Measurements from ENCODE around the gene SLC35F3.

The SLC35F3 gene

DNA sequence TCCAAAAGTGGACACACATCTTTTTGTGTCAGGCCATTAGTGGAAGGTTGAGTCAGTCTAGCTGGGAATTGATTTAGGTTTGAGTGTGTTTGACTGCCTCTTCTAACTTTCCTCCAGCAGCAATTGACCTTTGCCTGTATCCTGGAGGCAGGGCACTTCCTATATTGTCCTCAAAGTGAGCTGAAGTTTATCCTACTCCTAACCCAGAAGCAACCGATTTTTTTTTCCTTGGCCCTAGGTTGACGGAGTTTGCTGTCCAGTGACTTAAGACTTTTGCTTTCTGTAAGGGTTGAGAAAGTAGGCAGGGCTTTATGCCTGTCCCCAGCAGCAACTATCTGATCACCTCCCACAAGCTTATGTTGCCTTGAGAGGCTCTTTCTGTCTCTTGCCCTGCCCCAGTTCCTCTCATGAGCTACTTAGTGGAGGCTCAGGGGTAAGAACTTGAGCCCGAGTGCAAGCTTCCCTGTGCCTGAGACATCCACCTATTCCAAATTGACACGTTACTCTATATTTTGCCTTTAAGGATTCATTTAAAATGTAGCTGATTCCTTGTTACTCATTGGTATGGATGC, 30.9 kb downstream of the SLC35F3 start:
- TF ChIP-seq TAF1 (IDR thresholded peaks at IDR 0.05; ENCODE audit: low read depth) (no peak), CEBPB (IDR thresholded peaks at IDR 0.05) (no peak), ZBTB7A (IDR thresholded peaks at IDR 0.05; ENCODE audit: low read depth) (no peak), FOXM1 (IDR thresholded peaks at IDR 0.05; ENCODE audit: borderline replicate concordance, low read depth) (no peak), TEAD4 (IDR thresholded peaks at IDR 0.05) (no peak), EP300 (IDR thresholded peaks at IDR 0.05; ENCODE audit: borderline replicate concordance) (no peak), YY1 (IDR thresholded peaks at IDR 0.05; ENCODE audit: low read depth) (no peak), NFIC (IDR thresholded peaks at IDR 0.05) (no peak), TCF12 (IDR thresholded peaks at IDR 0.05; ENCODE audit: low read depth) (no peak), CREB1 (IDR thresholded peaks at IDR 0.05; ENCODE audit: low read depth) (no peak), RAD21 (IDR thresholded peaks at IDR 0.05; ENCODE audit: low read depth) (no peak), EGR1 (IDR thresholded peaks at IDR 0.05) (no peak)
- TF ChIP-seq, protein P1, sequence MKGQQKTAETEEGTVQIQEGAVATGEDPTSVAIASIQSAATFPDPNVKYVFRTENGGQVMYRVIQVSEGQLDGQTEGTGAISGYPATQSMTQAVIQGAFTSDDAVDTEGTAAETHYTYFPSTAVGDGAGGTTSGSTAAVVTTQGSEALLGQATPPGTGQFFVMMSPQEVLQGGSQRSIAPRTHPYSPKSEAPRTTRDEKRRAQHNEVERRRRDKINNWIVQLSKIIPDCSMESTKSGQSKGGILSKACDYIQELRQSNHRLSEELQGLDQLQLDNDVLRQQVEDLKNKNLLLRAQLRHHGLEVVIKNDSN (IDR thresholded peaks at IDR 0.05) = no peak
- TF ChIP-seq, protein P2, sequence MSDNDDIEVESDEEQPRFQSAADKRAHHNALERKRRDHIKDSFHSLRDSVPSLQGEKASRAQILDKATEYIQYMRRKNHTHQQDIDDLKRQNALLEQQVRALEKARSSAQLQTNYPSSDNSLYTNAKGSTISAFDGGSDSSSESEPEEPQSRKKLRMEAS (IDR thresholded peaks at IDR 0.05) = no peak
- TF ChIP-seq, protein P3, sequence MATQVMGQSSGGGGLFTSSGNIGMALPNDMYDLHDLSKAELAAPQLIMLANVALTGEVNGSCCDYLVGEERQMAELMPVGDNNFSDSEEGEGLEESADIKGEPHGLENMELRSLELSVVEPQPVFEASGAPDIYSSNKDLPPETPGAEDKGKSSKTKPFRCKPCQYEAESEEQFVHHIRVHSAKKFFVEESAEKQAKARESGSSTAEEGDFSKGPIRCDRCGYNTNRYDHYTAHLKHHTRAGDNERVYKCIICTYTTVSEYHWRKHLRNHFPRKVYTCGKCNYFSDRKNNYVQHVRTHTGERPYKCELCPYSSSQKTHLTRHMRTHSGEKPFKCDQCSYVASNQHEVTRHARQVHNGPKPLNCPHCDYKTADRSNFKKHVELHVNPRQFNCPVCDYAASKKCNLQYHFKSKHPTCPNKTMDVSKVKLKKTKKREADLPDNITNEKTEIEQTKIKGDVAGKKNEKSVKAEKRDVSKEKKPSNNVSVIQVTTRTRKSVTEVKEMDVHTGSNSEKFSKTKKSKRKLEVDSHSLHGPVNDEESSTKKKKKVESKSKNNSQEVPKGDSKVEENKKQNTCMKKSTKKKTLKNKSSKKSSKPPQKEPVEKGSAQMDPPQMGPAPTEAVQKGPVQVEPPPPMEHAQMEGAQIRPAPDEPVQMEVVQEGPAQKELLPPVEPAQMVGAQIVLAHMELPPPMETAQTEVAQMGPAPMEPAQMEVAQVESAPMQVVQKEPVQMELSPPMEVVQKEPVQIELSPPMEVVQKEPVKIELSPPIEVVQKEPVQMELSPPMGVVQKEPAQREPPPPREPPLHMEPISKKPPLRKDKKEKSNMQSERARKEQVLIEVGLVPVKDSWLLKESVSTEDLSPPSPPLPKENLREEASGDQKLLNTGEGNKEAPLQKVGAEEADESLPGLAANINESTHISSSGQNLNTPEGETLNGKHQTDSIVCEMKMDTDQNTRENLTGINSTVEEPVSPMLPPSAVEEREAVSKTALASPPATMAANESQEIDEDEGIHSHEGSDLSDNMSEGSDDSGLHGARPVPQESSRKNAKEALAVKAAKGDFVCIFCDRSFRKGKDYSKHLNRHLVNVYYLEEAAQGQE (IDR thresholded peaks at IDR 0.05; ENCODE audit: low read depth) = no peak

DNA sequence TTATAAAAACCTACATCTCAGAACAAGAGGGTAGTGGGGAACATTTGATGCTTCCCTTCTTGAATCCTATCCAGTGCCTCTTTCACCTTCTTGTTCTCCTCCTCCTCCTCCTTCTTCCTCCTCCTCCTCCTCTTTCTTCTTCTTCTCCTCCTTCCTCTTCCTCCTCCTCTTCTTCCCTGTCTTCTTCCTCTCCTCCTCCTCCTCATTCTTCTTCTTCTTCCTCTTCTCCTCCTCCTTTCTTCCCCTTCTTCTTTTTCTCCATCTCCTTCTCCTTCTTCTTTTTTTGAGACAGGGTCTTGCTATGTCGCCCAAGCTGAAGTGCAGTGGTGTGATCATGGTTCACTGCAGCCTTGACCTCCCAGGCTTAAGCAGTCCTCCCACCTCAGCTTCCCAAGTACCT, 31.9 kb downstream of the SLC35F3 start:
- TF ChIP-seq TCF12 (IDR thresholded peaks at IDR 0.05; ENCODE audit: low read depth) (no peak), FOXM1 (IDR thresholded peaks at IDR 0.05; ENCODE audit: borderline replicate concordance, low read depth) (no peak), CREB1 (IDR thresholded peaks at IDR 0.05; ENCODE audit: low read depth) (no peak), ZBTB7A (IDR thresholded peaks at IDR 0.05; ENCODE audit: low read depth) (no peak), TEAD4 (IDR thresholded peaks at IDR 0.05) (no peak)
- TF ChIP-seq, protein P1 (IDR thresholded peaks at IDR 0.05) = no peak
- TF ChIP-seq, protein P2 (IDR thresholded peaks at IDR 0.05) = no peak

DNA sequence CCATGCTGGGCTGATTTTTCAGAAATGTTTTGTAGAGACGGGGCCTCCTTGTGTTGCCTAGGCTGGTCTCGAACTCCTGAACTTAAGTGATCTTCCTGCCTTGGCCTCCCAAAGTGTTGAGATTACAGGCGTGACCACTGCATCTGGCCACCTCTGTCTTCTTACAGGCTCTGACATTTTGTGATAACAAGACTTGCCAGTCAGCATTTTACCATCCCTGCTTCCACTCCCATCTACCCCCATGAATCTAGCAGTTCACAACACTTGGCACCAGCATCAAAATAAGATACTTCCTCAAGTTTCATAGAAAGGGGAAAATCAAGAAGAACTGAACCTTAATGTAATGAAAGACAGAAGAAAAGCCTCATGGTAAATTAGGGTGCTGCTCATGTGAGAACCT, 32.4 kb downstream of the SLC35F3 start:
- TF ChIP-seq TAF1 (IDR thresholded peaks at IDR 0.05; ENCODE audit: low read depth) (no peak), CREB1 (IDR thresholded peaks at IDR 0.05; ENCODE audit: low read depth) (no peak), NFIC (IDR thresholded peaks at IDR 0.05) (no peak), TCF12 (IDR thresholded peaks at IDR 0.05; ENCODE audit: low read depth) (no peak), FOXM1 (IDR thresholded peaks at IDR 0.05; ENCODE audit: borderline replicate concordance, low read depth) (no peak), CEBPB (IDR thresholded peaks at IDR 0.05) (no peak), TEAD4 (IDR thresholded peaks at IDR 0.05) (no peak), RAD21 (IDR thresholded peaks at IDR 0.05; ENCODE audit: low read depth) (no peak), ZBTB7A (IDR thresholded peaks at IDR 0.05; ENCODE audit: low read depth) (no peak), EP300 (IDR thresholded peaks at IDR 0.05; ENCODE audit: borderline replicate concordance) (no peak), YY1 (IDR thresholded peaks at IDR 0.05; ENCODE audit: low read depth) (no peak), EGR1 (IDR thresholded peaks at IDR 0.05) (no peak)
- TF ChIP-seq, protein P3 (IDR thresholded peaks at IDR 0.05; ENCODE audit: low read depth) = no peak
- TF ChIP-seq, protein P1 (IDR thresholded peaks at IDR 0.05) = no peak
- TF ChIP-seq, protein P2 (IDR thresholded peaks at IDR 0.05) = no peak

DNA sequence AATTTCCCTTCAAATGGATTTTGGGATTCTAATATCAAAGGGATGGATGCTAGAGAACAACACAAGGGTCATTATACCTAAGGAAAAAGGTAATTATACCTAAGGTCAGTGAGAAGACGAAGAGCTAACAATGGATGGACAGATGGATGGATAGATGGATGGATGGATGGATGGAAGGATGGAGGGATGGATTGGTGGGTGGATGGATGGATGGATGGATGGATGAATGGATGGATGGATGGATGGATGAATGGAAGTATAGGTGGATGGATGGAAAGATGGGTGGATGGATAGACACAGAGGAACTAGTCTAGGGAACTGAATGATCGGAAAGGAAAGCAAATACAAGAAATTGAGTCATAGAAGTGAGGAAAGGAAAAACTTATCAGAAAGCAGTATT, 34.0 kb downstream of the SLC35F3 start:
- TF ChIP-seq, protein P2 (IDR thresholded peaks at IDR 0.05) = no peak
- TF ChIP-seq CEBPB (IDR thresholded peaks at IDR 0.05) = no peak
- no peak for TF ChIP-seq CREB1 (IDR thresholded peaks at IDR 0.05; ENCODE audit: low read depth)
- TF ChIP-seq TEAD4 (IDR thresholded peaks at IDR 0.05) = no peak
- TF ChIP-seq TAF1 (IDR thresholded peaks at IDR 0.05; ENCODE audit: low read depth) = no peak
- no peak for TF ChIP-seq YY1 (IDR thresholded peaks at IDR 0.05; ENCODE audit: low read depth)
- TF ChIP-seq, protein P3 (IDR thresholded peaks at IDR 0.05; ENCODE audit: low read depth) = no peak
- no peak for TF ChIP-seq ZBTB7A (IDR thresholded peaks at IDR 0.05; ENCODE audit: low read depth)

Data from Ishikawa (cell line).